GM19351 (cell line): Measurements from ENCODE around the gene ENOSF1.
A peak's percentile ranks its signal among the peaks of the same experiment; 100 is the strongest.

Source experiments
- ATAC-seq: cut with Tn5 transposase; IDR thresholded peaks from one replicate; pipeline ENCODE4 v1.9.1; 2021; ENCODE audit warnings: mild to moderate bottlenecking, moderate library complexity; ENCODE audit not compliant: unreplicated experiment

The ENOSF1 gene

GRCh38 chr18:675307-675706 is 37.1 kb downstream of the ENOSF1 start:
- no peak for ATAC-seq

- no peak for ATAC-seq
Observed at GRCh38 chr18:673769-674168, 38.7 kb downstream of the ENOSF1 start.

- no peak for ATAC-seq
Observed at GRCh38 chr18:673317-673716, 39.1 kb downstream of the ENOSF1 start.

GRCh38 chr18:671405-671804 is 41.0 kb downstream of the ENOSF1 start:
- no peak for ATAC-seq

- ATAC-seq = no peak
Observed at GRCh38 chr18:670522-670921, 41.9 kb downstream of the ENOSF1 start.

GRCh38 chr18:669077-669476 is 43.4 kb downstream of the ENOSF1 start:
- no peak for ATAC-seq

GRCh38 chr18:668260-668659 is 44.2 kb downstream of the ENOSF1 start:
- ATAC-seq = no peak

GRCh38 chr18:666628-667027 is 45.8 kb downstream of the ENOSF1 start:
- ATAC-seq = no peak

GRCh38 chr18:666177-666576 is 46.3 kb downstream of the ENOSF1 start:
- no peak for ATAC-seq

GRCh38 chr18:662197-662596 is 50.2 kb downstream of the ENOSF1 start:
- ATAC-seq = no peak

GRCh38 chr18:659597-659996 is 52.8 kb downstream of the ENOSF1 start:
- ATAC-seq = no peak

GRCh38 chr18:658947-659533 is 53.4 kb downstream of the ENOSF1 start:
- no peak for ATAC-seq

- ATAC-seq = peak; percentile 51
Observed at GRCh38 chr18:658001-658946, 54.2 kb downstream of the ENOSF1 start.

GRCh38 chr18:657311-658000 is 55.0 kb downstream of the ENOSF1 start, which contains the start of gene TYMS:
TYMS (plus strand) TSS chr18:657653; CDS start chr18:657743, 90 bp downstream.
- ATAC-seq = peak; percentile 39

- no peak for ATAC-seq
Observed at GRCh38 chr18:655445-655844, 57.0 kb downstream of the ENOSF1 start.

GRCh38 chr18:654601-655000 is 57.8 kb downstream of the ENOSF1 start:
- no peak for ATAC-seq

- no peak for ATAC-seq
Observed at GRCh38 chr18:653512-653911, 58.9 kb downstream of the ENOSF1 start.

- ATAC-seq = no peak
Observed at GRCh38 chr18:652131-652530, 60.3 kb downstream of the ENOSF1 start.

GRCh38 chr18:650428-650858 is 62.0 kb downstream of the ENOSF1 start:
- peak; percentile 100 for ATAC-seq

- ATAC-seq = no peak
Observed at GRCh38 chr18:649341-649740, 63.1 kb downstream of the ENOSF1 start.

GRCh38 chr18:647304-647703 is 65.1 kb downstream of the ENOSF1 start:
- no peak for ATAC-seq
